GM12864 (cell line): ENCODE data around the gene CYTL1.

ENCODE experiments used
- DNase-seq: peaks from one replicate; pipeline ENCODE4 v3.0.0-alpha.2; 2011; ENCODE audit warnings: low read depth
- H3K4me3 ChIP-seq: 2 replicates; pipeline ENCODE4 v1.5.1; 2011; ENCODE audit warnings: mild to moderate bottlenecking, low read depth, low read length, control low read depth
- TF ChIP-seq, protein P1 (sequence below): IDR thresholded peaks from 2 replicates; pipeline ENCODE4 v1.5.1; 2011; ENCODE audit warnings: low read depth, mild to moderate bottlenecking, moderate library complexity, low read length, control low read depth, inconsistent platforms; ENCODE audit errors: missing control alignments

Gene CYTL1

DNA sequence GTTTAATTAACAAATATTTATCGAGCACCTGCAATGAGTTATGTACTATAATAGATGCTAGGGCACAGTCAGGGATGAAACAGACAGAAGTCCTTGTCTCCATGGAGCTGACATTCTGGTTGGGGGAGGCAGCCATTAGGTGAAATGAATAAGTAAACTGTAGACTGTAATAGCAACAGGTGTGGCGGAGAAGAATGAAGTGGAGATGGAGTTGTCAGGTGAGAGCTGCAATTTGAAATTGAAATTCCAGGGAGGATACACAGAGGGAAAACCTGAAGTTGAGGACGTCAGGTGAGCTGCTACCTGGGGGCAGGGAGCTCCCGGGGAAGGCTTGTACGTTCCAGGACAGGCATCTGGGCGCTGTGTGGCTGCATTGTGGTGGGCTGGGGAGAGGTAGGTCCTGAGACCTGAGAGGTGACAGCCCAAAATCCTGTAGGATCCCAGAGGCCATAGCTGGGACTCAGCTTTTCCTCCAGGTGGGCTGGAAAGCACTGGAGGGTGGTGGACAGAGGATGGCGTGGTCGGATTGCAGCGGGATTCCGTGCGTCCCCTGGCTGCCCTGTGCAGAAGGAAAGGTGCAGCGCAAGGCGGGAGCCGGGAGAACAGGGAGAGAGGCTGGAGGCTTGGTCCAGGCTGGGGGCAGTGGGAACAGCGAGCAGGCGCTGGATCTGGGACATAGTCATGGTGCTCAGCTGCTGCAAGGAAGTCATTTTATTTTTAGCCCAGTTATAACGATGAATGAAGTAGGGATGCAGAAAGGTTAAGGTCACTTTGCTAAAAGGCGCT, 24.8 kb downstream of the CYTL1 start:
- H3K4me3 ChIP-seq = no peak overlapping the region
- TF ChIP-seq, protein P1, sequence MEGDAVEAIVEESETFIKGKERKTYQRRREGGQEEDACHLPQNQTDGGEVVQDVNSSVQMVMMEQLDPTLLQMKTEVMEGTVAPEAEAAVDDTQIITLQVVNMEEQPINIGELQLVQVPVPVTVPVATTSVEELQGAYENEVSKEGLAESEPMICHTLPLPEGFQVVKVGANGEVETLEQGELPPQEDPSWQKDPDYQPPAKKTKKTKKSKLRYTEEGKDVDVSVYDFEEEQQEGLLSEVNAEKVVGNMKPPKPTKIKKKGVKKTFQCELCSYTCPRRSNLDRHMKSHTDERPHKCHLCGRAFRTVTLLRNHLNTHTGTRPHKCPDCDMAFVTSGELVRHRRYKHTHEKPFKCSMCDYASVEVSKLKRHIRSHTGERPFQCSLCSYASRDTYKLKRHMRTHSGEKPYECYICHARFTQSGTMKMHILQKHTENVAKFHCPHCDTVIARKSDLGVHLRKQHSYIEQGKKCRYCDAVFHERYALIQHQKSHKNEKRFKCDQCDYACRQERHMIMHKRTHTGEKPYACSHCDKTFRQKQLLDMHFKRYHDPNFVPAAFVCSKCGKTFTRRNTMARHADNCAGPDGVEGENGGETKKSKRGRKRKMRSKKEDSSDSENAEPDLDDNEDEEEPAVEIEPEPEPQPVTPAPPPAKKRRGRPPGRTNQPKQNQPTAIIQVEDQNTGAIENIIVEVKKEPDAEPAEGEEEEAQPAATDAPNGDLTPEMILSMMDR = no peak
- no peak for DNase-seq

DNA sequence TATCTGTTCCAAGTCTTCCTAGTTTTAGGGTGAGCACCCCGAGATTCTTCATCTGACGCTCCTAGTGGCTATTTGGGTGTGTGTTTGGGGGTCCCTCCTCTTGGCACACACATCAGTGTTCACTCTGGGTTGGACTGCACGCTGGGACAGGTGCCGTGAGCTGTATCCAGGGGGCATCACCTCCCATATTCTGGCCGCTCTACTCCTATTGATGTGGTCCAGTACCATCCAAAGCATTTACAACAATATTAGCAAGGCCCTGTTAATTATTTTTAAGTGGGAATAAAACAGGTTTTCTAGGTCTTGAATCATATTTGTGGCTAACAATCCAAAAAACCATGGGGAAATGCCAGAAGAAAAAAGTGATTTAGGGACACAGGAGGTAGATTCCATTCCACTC, 26.4 kb downstream of the CYTL1 start:
- no peak overlapping the region for H3K4me3 ChIP-seq
- no peak for DNase-seq
- TF ChIP-seq, protein P1 = no peak

DNA sequence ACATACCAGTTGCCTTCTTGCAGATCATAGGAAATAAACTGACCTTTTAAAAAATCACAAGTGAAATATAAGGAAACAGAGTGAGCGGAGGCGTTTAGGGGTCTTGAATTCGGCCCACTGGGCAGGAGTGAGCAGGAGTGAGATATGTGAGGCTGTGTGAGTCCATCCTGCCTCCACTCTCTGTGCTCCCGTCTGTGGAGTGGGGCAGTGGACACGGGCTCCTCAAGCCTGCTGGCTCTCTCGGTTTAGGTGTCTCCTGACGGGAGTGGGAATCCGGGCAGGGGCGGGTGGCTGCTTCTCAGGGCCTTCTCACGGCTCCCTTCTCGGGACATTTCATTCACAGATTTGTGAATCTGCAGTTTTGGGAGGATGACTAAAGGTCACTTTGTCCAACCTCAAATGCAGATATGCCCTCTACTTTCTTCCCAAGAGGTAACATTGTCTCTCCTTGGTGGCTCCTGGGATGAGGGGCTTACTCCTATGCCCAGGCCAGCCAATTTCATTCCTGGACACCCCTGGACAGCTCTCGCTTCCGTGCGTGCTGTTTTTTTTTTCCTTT, 27.6 kb downstream of the CYTL1 start:
- TF ChIP-seq, protein P1 = no peak
- H3K4me3 ChIP-seq = no peak overlapping the region
- DNase-seq = no peak

DNA sequence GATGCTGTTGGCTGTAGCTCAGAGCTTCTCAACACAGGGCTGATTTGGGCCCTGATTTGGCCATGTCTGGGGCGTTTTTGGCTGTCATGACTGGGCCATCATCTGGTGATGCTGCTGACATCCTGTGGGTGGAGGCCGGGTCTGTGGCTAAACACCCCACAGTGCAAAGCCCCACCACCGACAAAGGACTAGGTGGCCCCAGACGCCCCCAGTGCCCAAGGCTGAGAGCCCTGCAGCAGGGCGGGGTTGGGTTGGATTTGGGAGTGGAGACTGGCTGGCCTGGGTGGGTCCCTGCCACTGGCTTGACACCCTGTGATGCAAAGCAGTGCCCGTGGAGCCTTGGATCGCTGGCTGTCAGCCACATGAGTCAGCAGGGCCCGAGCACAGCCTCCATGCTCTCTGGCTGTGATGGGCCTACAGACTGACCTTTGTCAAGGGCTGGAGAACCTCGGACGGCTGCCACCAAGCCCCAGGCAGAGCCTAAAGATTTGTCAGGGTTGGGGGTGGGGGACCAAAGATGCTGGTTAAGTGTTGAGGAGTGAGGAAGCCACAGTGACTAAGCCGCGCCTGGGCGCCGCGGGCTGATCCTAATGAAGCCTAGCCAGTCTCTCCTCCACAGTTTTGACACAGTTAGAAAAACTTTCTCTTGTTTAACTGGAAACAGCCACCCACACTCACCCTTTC, 28.3 kb downstream of the CYTL1 start:
- no peak for DNase-seq
- TF ChIP-seq, protein P1 = no peak
- H3K4me3 ChIP-seq = no peak overlapping the region

DNA sequence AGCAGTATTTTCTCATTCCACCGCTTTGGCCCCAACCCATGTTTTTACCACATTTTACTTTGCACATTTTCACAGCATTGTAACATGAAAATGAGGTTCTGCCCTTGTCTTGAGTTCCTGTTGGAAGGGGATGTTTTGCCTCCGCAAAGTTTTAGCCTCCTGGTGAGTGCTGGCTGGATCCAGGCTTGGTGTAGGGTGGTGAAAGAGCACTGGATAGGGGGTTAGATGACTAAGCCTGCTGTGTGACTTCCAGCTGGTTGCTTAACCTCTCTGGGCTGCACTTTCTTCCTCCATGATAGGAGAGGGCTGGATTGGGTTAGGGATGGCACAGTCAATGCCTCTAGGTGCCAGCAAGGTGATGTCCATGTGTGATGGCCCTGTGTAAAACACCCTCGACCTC, 28.9 kb downstream of the CYTL1 start:
- TF ChIP-seq, protein P1 = no peak
- H3K4me3 ChIP-seq = no peak overlapping the region
- no peak for DNase-seq

DNA sequence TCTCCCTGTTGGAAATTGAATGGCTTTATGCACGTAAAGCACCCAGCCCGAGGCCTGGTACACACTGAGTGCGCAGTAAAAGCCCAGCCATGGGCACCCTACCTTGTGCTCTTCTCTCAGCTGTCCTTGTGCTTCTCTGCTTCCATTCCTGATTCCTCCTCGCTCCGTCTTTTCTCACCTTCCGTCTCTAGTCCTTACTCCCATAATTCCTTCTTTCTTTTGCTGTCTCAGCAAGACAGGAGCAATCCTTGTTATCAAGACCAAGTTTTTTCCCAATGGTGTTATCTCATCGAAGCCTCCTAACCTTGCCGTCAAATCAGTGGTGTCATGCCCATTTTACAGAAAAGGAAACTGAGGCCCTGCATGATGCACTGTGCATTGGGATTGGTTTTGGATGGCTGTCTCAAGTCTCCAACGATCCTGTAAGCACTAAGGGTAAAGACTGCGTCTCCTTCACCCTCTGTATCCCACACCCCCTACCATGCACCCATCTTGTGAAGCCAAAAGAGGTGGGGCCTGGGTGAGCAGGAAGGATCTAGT, 30.1 kb downstream of the CYTL1 start:
- TF ChIP-seq, protein P1 = no peak
- DNase-seq = no peak
- H3K4me3 ChIP-seq = no peak overlapping the region
